K562 (cell line): ENCODE data around the gene PRPF8. TPM values are rescaled to one million over a fixed set of nuclear protein-coding genes. Genes with fewer than 3 reads are reported as not detected.

Experiments used
- ATF3 ChIP-seq, 2 experiments: fragments of 450-650 bp in 1 of 2; sonication (generic) in 1 of 2; formaldehyde crosslinking in 1 of 2; IDR thresholded peaks in 1 of 2; conservative IDR thresholded peaks in 1 of 2; 2 replicates each; pipeline versions ENCODE4 v1.6.1 to v1.8.1; 2016 to 2023; ENCODE audit warnings: mild to moderate bottlenecking in 2 of 2, moderate library complexity in 2 of 2, inconsistent platforms in 1 of 2, missing genetic modification reagents in 1 of 2
- ERF ChIP-seq: fragments of 450-650 bp; formaldehyde crosslinking; IDR thresholded peaks from 2 replicates; pipeline ENCODE4 v1.4.0; 2020; ENCODE audit warnings: mild to moderate bottlenecking, mixed read lengths
- MYC ChIP-seq, 2 experiments: fragments of 250-450 bp in 1 of 2; sonication (Bioruptor Pico) in 1 of 2; IDR thresholded peaks; 2 replicates each; pipeline versions ENCODE4 v1.5.1 to v1.6.1; 2012 to 2021; ENCODE audit warnings: low read depth in 2 of 2, borderline replicate concordance in 1 of 2, improper control_type of control experiment in 1 of 2, low read length in 1 of 2, mild to moderate bottlenecking in 1 of 2, moderate library complexity in 1 of 2
- NR2C2 ChIP-seq, 2 experiments: fragments of 200-800 bp in 1 of 2; sonication (Bioruptor generic) in 1 of 2; sonication (generic) in 1 of 2; formaldehyde crosslinking in 1 of 2; IDR thresholded peaks; 2 replicates each; pipeline versions ENCODE4 v1.6.1 to v1.8.0; 2016 to 2022; ENCODE audit warnings: mild to moderate bottlenecking in 1 of 2, missing compliant biosample characterization in 1 of 2, missing genetic modification characterization in 1 of 2, missing genetic modification reagents in 1 of 2
- PHF8 ChIP-seq: fragments of 200-600 bp; sonication (generic); IDR thresholded peaks from 2 replicates; pipeline ENCODE4 v1.6.1; 2012; ENCODE audit warnings: mixed run types, mild to moderate bottlenecking, inconsistent platforms, low read length, moderate library complexity, borderline replicate concordance
- RBM25 ChIP-seq: fragments of 200-400 bp; formaldehyde crosslinking; IDR thresholded peaks from 2 replicates; pipeline ENCODE4 v1.6.1; 2018; ENCODE audit warnings: low read length, low read depth, moderate library complexity; ENCODE audit not compliant: severe bottlenecking
- SIN3B ChIP-seq: fragments of 450-650 bp; IDR thresholded peaks from 2 replicates; pipeline ENCODE4 v1.6.1; 2017; ENCODE audit warnings: low read depth, mild to moderate bottlenecking, moderate library complexity
- TAL1 ChIP-seq: fragments of 450-650 bp; IDR thresholded peaks from 2 replicates; pipeline ENCODE4 v1.6.1; 2016; ENCODE audit warnings: mild to moderate bottlenecking
- TEAD1 ChIP-seq, 2 experiments: fragments of 450-650 bp in 1 of 2; sonication (generic) in 1 of 2; formaldehyde crosslinking; IDR thresholded peaks; 2 replicates each; pipeline versions ENCODE4 v1.4.0 to v1.8.0; 2020 to 2022; ENCODE audit warnings: mild to moderate bottlenecking in 2 of 2, missing genetic modification reagents in 1 of 2
- ZKSCAN1 ChIP-seq: fragments of 150-350 bp; IDR thresholded peaks from 2 replicates; pipeline ENCODE4 v1.6.1; 2016; ENCODE audit warnings: low read depth, low read length
- polyA plus RNA-seq, 8 experiments: library from polyadenylated mRNA; depleted of rRNA in 4 of 8; stranded (reverse) in 5 of 8; unstranded in 3 of 8; fragments of >200 nt; fragmentation: Nextera tagmentation in 2 of 8; fragmentation: Illumina TruSeq in 1 of 8; extraction: Ambion mirVana in 2 of 8; extraction: Trizol in 1 of 8; gene quantifications; 2 replicates each; pipeline versions ENCODE4 v1.2.1 to v1.2.3, GENCODE V29; 2011 to 2014; ENCODE audit warnings: inconsistent platforms in 1 of 8, missing spikeins in 1 of 8
- total RNA-seq, 7 experiments: library from RNA; depleted of rRNA in 6 of 7; stranded (reverse); fragments of >200 nt in 6 of 7; fragmentation: Illumina TruSeq in 2 of 7; extraction: Trizol in 2 of 7; gene quantifications; 2 replicates each; pipeline versions ENCODE4 v1.2.1 to v1.2.3, GENCODE V29; 2011 to 2021; ENCODE audit warnings: low replicate concordance in 1 of 7
- TF ChIP-seq, protein P1 (sequence below): sonication (generic); formaldehyde crosslinking; IDR thresholded peaks from 2 replicates; pipeline ENCODE4 v1.9.0; 2022; ENCODE audit warnings: mild to moderate bottlenecking, missing genetic modification reagents
- TF ChIP-seq, protein P2 (sequence below): sonication (generic); formaldehyde crosslinking; IDR thresholded peaks from 2 replicates; pipeline ENCODE4 v1.8.0; 2022; ENCODE audit warnings: mild to moderate bottlenecking, missing genetic modification reagents
- TF ChIP-seq, protein P3 (sequence below): fragments of 250-450 bp; sonication (Bioruptor Pico); IDR thresholded peaks from 2 replicates; pipeline ENCODE4 v1.9.0; 2021; ENCODE audit warnings: mild to moderate bottlenecking, inconsistent platforms
- TF ChIP-seq, protein P4 (sequence below): IDR thresholded peaks from 2 replicates; pipeline ENCODE4 v1.6.1; 2016; ENCODE audit warnings: missing genetic modification characterization, missing compliant biosample characterization

The PRPF8 gene
- total and polyA plus RNA-seq, 9 of the 15 experiments (the other 6 are each of a cell fraction or from before 2014, with no cell fraction given) = 64.3 to 294 (median 85.9) TPM

- TF ChIP-seq NR2C2 (CRISPR knock-in tag; IDR thresholded peaks at IDR 0.05) = no peak
- peak; percentile 8; the same call in 1 of the 2 replicates for TF ChIP-seq NR2C2 (tag; IDR thresholded peaks at IDR 0.05)
- no peak for TF ChIP-seq TEAD1 (CRISPR knock-in tag; IDR thresholded peaks at IDR 0.05)
- TF ChIP-seq, protein P1, sequence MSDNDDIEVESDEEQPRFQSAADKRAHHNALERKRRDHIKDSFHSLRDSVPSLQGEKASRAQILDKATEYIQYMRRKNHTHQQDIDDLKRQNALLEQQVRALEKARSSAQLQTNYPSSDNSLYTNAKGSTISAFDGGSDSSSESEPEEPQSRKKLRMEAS = peak; percentile 10; the same call in 1 of the 2 replicates
- peak; percentile 23 for TF ChIP-seq RBM25
- peak; percentile 65; the same call in 1 of the 2 replicates for TF ChIP-seq MYC (IDR thresholded peaks at IDR 0.05; ENCODE audit: low read depth, low read length)
- TF ChIP-seq MYC (CRISPR knock-in tag; IDR thresholded peaks at IDR 0.05; ENCODE audit: borderline replicate concordance, low read depth) = no peak
- TF ChIP-seq SIN3B = peak; percentile 26; the same call in 1 of the 2 replicates
- no peak for TF ChIP-seq TAL1
- TF ChIP-seq ZKSCAN1 = peak; percentile 25; the same call in 1 of the 2 replicates
- peak; percentile 64; the same call in 1 of the 2 replicates for TF ChIP-seq PHF8
- TF ChIP-seq, protein P2, sequence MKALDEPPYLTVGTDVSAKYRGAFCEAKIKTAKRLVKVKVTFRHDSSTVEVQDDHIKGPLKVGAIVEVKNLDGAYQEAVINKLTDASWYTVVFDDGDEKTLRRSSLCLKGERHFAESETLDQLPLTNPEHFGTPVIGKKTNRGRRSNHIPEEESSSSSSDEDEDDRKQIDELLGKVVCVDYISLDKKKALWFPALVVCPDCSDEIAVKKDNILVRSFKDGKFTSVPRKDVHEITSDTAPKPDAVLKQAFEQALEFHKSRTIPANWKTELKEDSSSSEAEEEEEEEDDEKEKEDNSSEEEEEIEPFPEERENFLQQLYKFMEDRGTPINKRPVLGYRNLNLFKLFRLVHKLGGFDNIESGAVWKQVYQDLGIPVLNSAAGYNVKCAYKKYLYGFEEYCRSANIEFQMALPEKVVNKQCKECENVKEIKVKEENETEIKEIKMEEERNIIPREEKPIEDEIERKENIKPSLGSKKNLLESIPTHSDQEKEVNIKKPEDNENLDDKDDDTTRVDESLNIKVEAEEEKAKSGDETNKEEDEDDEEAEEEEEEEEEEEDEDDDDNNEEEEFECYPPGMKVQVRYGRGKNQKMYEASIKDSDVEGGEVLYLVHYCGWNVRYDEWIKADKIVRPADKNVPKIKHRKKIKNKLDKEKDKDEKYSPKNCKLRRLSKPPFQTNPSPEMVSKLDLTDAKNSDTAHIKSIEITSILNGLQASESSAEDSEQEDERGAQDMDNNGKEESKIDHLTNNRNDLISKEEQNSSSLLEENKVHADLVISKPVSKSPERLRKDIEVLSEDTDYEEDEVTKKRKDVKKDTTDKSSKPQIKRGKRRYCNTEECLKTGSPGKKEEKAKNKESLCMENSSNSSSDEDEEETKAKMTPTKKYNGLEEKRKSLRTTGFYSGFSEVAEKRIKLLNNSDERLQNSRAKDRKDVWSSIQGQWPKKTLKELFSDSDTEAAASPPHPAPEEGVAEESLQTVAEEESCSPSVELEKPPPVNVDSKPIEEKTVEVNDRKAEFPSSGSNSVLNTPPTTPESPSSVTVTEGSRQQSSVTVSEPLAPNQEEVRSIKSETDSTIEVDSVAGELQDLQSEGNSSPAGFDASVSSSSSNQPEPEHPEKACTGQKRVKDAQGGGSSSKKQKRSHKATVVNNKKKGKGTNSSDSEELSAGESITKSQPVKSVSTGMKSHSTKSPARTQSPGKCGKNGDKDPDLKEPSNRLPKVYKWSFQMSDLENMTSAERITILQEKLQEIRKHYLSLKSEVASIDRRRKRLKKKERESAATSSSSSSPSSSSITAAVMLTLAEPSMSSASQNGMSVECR = peak; percentile 57; the same call in 1 of the 2 replicates
- peak; percentile 73 for TF ChIP-seq ATF3 (IDR thresholded peaks at IDR 0.05)
- peak; percentile 65 for TF ChIP-seq ATF3 (CRISPR knock-in tag; conservative IDR thresholded peaks at IDR 0.05)
- TF ChIP-seq, protein P3, sequence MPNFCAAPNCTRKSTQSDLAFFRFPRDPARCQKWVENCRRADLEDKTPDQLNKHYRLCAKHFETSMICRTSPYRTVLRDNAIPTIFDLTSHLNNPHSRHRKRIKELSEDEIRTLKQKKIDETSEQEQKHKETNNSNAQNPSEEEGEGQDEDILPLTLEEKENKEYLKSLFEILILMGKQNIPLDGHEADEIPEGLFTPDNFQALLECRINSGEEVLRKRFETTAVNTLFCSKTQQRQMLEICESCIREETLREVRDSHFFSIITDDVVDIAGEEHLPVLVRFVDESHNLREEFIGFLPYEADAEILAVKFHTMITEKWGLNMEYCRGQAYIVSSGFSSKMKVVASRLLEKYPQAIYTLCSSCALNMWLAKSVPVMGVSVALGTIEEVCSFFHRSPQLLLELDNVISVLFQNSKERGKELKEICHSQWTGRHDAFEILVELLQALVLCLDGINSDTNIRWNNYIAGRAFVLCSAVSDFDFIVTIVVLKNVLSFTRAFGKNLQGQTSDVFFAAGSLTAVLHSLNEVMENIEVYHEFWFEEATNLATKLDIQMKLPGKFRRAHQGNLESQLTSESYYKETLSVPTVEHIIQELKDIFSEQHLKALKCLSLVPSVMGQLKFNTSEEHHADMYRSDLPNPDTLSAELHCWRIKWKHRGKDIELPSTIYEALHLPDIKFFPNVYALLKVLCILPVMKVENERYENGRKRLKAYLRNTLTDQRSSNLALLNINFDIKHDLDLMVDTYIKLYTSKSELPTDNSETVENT = peak; percentile 65; the same call in 1 of the 2 replicates
- TF ChIP-seq ERF (CRISPR knock-in tag) = peak; percentile 25; the same call in 1 of the 2 replicates
- TF ChIP-seq, protein P4, sequence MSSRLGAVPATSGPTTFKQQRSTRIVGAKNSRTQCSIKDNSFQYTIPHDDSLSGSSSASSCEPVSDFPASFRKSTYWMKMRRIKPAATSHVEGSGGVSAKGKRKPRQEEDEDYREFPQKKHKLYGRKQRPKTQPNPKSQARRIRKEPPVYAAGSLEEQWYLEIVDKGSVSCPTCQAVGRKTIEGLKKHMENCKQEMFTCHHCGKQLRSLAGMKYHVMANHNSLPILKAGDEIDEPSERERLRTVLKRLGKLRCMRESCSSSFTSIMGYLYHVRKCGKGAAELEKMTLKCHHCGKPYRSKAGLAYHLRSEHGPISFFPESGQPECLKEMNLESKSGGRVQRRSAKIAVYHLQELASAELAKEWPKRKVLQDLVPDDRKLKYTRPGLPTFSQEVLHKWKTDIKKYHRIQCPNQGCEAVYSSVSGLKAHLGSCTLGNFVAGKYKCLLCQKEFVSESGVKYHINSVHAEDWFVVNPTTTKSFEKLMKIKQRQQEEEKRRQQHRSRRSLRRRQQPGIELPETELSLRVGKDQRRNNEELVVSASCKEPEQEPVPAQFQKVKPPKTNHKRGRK (tag) = no peak
Measured at GRCh38 chr17:1648963-1649843, 35.5 kb downstream of the PRPF8 start (continued).
